ENCODE measurements around the gene GUCD1. TPM values are rescaled to one million over a fixed set of nuclear protein-coding genes. Genes with fewer than 3 reads are reported as not detected.

GUCD1 gene
- total and polyA plus RNA-seq, 9 of the 15 experiments (the other 6 are each of a cell fraction or from before 2014, with no cell fraction given) = 31.5 to 67.8 (median 50.3) TPM

GRCh38 chr22:24494167-24494527, 60.8 kb downstream of the GUCD1 start:
- DNase-seq (ENCODE audit: extremely low read depth in 1 of 4, low spot score in 3 of 4) = no peak
- BruUV-seq (replicated peaks) = no TSS peak
- TF ChIP-seq ZNF3 (CRISPR knock-in tag; IDR thresholded peaks at IDR 0.05) = no peak
- TF ChIP-seq ATF1 (CRISPR knock-in tag; IDR thresholded peaks at IDR 0.05) = no peak
- no peak for TF ChIP-seq ATF1 (tag; IDR thresholded peaks at IDR 0.05)
- TF ChIP-seq RBM34 (IDR thresholded peaks at IDR 0.05; ENCODE audit: borderline replicate concordance, insufficient read depth, low read length) = no peak
- TF ChIP-seq SP1 (CRISPR knock-in tag; IDR thresholded peaks at IDR 0.05) = no peak
- TF ChIP-seq, protein P1, sequence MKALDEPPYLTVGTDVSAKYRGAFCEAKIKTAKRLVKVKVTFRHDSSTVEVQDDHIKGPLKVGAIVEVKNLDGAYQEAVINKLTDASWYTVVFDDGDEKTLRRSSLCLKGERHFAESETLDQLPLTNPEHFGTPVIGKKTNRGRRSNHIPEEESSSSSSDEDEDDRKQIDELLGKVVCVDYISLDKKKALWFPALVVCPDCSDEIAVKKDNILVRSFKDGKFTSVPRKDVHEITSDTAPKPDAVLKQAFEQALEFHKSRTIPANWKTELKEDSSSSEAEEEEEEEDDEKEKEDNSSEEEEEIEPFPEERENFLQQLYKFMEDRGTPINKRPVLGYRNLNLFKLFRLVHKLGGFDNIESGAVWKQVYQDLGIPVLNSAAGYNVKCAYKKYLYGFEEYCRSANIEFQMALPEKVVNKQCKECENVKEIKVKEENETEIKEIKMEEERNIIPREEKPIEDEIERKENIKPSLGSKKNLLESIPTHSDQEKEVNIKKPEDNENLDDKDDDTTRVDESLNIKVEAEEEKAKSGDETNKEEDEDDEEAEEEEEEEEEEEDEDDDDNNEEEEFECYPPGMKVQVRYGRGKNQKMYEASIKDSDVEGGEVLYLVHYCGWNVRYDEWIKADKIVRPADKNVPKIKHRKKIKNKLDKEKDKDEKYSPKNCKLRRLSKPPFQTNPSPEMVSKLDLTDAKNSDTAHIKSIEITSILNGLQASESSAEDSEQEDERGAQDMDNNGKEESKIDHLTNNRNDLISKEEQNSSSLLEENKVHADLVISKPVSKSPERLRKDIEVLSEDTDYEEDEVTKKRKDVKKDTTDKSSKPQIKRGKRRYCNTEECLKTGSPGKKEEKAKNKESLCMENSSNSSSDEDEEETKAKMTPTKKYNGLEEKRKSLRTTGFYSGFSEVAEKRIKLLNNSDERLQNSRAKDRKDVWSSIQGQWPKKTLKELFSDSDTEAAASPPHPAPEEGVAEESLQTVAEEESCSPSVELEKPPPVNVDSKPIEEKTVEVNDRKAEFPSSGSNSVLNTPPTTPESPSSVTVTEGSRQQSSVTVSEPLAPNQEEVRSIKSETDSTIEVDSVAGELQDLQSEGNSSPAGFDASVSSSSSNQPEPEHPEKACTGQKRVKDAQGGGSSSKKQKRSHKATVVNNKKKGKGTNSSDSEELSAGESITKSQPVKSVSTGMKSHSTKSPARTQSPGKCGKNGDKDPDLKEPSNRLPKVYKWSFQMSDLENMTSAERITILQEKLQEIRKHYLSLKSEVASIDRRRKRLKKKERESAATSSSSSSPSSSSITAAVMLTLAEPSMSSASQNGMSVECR (CRISPR knock-in tag; IDR thresholded peaks at IDR 0.05) = no peak
- TF ChIP-seq IRF2 (CRISPR knock-in tag; IDR thresholded peaks at IDR 0.05) = no peak
- TF ChIP-seq SMAD3 (CRISPR knock-in tag; conservative IDR thresholded peaks at IDR 0.05) = no peak
- TF ChIP-seq, protein P2, sequence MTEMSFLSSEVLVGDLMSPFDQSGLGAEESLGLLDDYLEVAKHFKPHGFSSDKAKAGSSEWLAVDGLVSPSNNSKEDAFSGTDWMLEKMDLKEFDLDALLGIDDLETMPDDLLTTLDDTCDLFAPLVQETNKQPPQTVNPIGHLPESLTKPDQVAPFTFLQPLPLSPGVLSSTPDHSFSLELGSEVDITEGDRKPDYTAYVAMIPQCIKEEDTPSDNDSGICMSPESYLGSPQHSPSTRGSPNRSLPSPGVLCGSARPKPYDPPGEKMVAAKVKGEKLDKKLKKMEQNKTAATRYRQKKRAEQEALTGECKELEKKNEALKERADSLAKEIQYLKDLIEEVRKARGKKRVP (CRISPR knock-in tag; IDR thresholded peaks at IDR 0.05) = no peak
- TF ChIP-seq ZNF717 (CRISPR knock-in tag; IDR thresholded peaks at IDR 0.05) = no peak
- no peak for TF ChIP-seq RBM39 (optimal IDR thresholded peaks at IDR 0.05; ENCODE audit: low read depth, low read length)
- TF ChIP-seq, protein P3, sequence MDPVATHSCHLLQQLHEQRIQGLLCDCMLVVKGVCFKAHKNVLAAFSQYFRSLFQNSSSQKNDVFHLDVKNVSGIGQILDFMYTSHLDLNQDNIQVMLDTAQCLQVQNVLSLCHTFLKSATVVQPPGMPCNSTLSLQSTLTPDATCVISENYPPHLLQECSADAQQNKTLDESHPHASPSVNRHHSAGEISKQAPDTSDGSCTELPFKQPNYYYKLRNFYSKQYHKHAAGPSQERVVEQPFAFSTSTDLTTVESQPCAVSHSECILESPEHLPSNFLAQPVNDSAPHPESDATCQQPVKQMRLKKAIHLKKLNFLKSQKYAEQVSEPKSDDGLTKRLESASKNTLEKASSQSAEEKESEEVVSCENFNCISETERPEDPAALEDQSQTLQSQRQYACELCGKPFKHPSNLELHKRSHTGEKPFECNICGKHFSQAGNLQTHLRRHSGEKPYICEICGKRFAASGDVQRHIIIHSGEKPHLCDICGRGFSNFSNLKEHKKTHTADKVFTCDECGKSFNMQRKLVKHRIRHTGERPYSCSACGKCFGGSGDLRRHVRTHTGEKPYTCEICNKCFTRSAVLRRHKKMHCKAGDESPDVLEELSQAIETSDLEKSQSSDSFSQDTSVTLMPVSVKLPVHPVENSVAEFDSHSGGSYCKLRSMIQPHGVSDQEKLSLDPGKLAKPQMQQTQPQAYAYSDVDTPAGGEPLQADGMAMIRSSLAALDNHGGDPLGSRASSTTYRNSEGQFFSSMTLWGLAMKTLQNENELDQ (CRISPR knock-in tag; IDR thresholded peaks at IDR 0.05; ENCODE audit: borderline replicate concordance) = no peak
- TF ChIP-seq ARHGAP35 (IDR thresholded peaks at IDR 0.05; ENCODE audit: partially characterized antibody) = no peak
- no peak for TF ChIP-seq ZNF197 (CRISPR knock-in tag; IDR thresholded peaks at IDR 0.05; ENCODE audit: low read depth)
- TF ChIP-seq TEAD1 (CRISPR knock-in tag; IDR thresholded peaks at IDR 0.05) = no peak
- no peak for TF ChIP-seq CXXC5 (CRISPR knock-in tag; IDR thresholded peaks at IDR 0.05)
- no peak for TF ChIP-seq KLF10 (CRISPR knock-in tag; IDR thresholded peaks at IDR 0.05)

More at GRCh38 chr22:24494167-24494527, 60.8 kb downstream of the GUCD1 start:
- H3K9me1 ChIP-seq (ENCODE audit: control insufficient read depth, insufficient read depth, low read length) = no peaks in the 10 kb centered on the region
- ChIA-PET POLR2A (no interaction called here), CTCF (ENCODE audit: low intra/inter-chr PET ratio) (no interaction called here)
- no peak overlapping the region for H3K4me2 ChIP-seq (ENCODE audit: insufficient read depth, low read length)
- no peak overlapping the region for H3K9ac ChIP-seq (ENCODE audit: insufficient read depth in 1 of 2, low read depth in 2 of 2, low read length in 2 of 2)
- H3K4me1 ChIP-seq (replicated peaks in 1 of 2; ENCODE audit: control insufficient read depth in 2 of 2, insufficient read depth in 2 of 2, low read length in 2 of 2) = peaks cover 0 to 4% of the 10 kb centered on the region in 2 experiments; a peak in 1 of 5 replicates
- no peak for FAIRE-seq
- ATAC-seq = no peak
- intact Hi-C loops (cut with micrococcal nuclease) (no loop called here), in situ Hi-C loops (cut with MboI) (no loop called here)
- no peak overlapping the region for H2AFZ ChIP-seq (ENCODE audit: low read depth, low read length)
- H3K79me2 ChIP-seq (ENCODE audit: control insufficient read depth, insufficient read depth, low read length) = no peaks in the 10 kb centered on the region
- no peak overlapping the region for H3K4me3 ChIP-seq
- H3K9me3 ChIP-seq (replicated peaks; ENCODE audit: control insufficient read depth, insufficient read depth, low read depth, low read length) = no peaks in the 10 kb centered on the region
- no peaks in the 10 kb centered on the region for H3K36me3 ChIP-seq (ENCODE audit: control insufficient read depth, insufficient read depth, low read length)
- H3K27ac ChIP-seq (ENCODE audit: extremely low read depth, low read depth, low read length) = no peak overlapping the region
- peaks cover 0 to 30% of the 10 kb centered on the region in 2 experiments; a peak in 3 of 5 replicates for H3K27me3 ChIP-seq (ENCODE audit: control insufficient read depth in 2 of 2, insufficient read depth in 2 of 2, low read length in 2 of 2)
- WGBS (ENCODE audit: insufficient coverage, low coverage, missing lambda C conversion rate) = 21% methylated on average over 9 of the region's 21 CpGs
- no peaks in the 10 kb centered on the region for H4K20me1 ChIP-seq (replicated peaks; ENCODE audit: control insufficient read depth, insufficient read depth, low read length)
